GM23338 (cell line): Measurements from ENCODE around the gene ATF1.

Experiments
- CREB1 ChIP-seq: fragments of 250-450 bp; sonication (Bioruptor Pico); IDR thresholded peaks from 2 replicates; pipeline ENCODE4 v1.5.0; 2020; ENCODE audit warnings: low read depth, mild to moderate bottlenecking, moderate library complexity
- CTCF ChIP-seq, 2 experiments: fragments of 200-600 bp in 1 of 2; sonication (generic) in 1 of 2; conservative IDR thresholded peaks; 2 replicates each; pipeline versions ENCODE4 v1.5.1 to v1.6.1; 2016 to 2017; ENCODE audit warnings: antibody characterized with exemption in 2 of 2, low read depth in 2 of 2, mild to moderate bottlenecking in 2 of 2, moderate library complexity in 1 of 2
- EZH2 ChIP-seq: fragments of 200-600 bp; sonication (generic); IDR thresholded peaks from one replicate; pipeline ENCODE4 v1.8.0; 2017; ENCODE audit warnings: antibody characterized with exemption, mild to moderate bottlenecking, low read depth; ENCODE audit not compliant: unreplicated experiment
- EZH2phosphoT487 ChIP-seq: fragments of 200-600 bp; sonication (generic); IDR thresholded peaks from one replicate; pipeline ENCODE4 v1.8.1; 2018; ENCODE audit warnings: antibody characterized with exemption; ENCODE audit not compliant: unreplicated experiment
- POLR2AphosphoS5 ChIP-seq: IDR thresholded peaks from 2 replicates; pipeline ENCODE4 v1.6.1; 2016; ENCODE audit warnings: antibody characterized with exemption, low read depth
- REST ChIP-seq: IDR thresholded peaks from one replicate; pipeline ENCODE4 v1.6.1; 2018; ENCODE audit warnings: antibody characterized with exemption; ENCODE audit not compliant: unreplicated experiment
- ZNF331 ChIP-seq: fragments of 250-450 bp; sonication (Bioruptor Pico); IDR thresholded peaks from 2 replicates; pipeline ENCODE4 v1.5.0; 2020; ENCODE audit warnings: low read depth, mild to moderate bottlenecking, moderate library complexity
- ZNF462 ChIP-seq: fragments of 250-450 bp; sonication (Bioruptor Pico); IDR thresholded peaks from 2 replicates; pipeline ENCODE4 v1.5.0; 2020; ENCODE audit warnings: mild to moderate bottlenecking, moderate library complexity

GRCh38 chr12:50799908-50800307, 36.0 kb downstream of the ATF1 start:
- no peak for TF ChIP-seq EZH2
- no peak for TF ChIP-seq CTCF (conservative IDR thresholded peaks at IDR 0.05; ENCODE audit: low read depth in 2 of 2)
- no peak for TF ChIP-seq REST
- no peak for TF ChIP-seq ZNF462 (CRISPR knock-in tag)
- TF ChIP-seq CREB1 (CRISPR knock-in tag): no peak
- TF ChIP-seq ZNF331: no peak
- TF ChIP-seq POLR2AphosphoS5: no peak
- no peak for TF ChIP-seq EZH2phosphoT487
